OCI-LY7 (cell line): ENCODE data around the gene MTFMT. TPM values are rescaled to one million over a fixed set of nuclear protein-coding genes. Genes with fewer than 3 reads are reported as not detected.

ENCODE experiments used
- BruUV-seq: library from RNA; stranded (reverse); fragments of 400-500 nt; replicated peaks from 2 replicates; lab custom pipeline; 2021; lab: Mats Ljungman, UMichigan
- CTCF ChIA-PET: fragments of 300-600 bp; sonication (Branson Sonifier 250); formaldehyde crosslinking; loops from one replicate; lab custom pipeline; 2022; ENCODE audit warnings: antibody characterized with exemption; ENCODE audit not compliant: unreplicated experiment; lab: Charles Lee
- POLR2A ChIA-PET: fragments of 300-600 bp; sonication (Branson Sonifier 250); formaldehyde crosslinking; loops from one replicate; lab custom pipeline; 2022; ENCODE audit warnings: antibody characterized with exemption; lab: Charles Lee
- DNase-seq: peaks from one replicate; pipeline ENCODE4 v3.0.0-alpha.2; 2015; ENCODE audit warnings: low spot score
- H2AFZ ChIP-seq: fragments of 200-600 bp; sonication (generic), shearing (Covaris generic); 2 replicates; pipeline ENCODE4 v1.6.1; 2014; ENCODE audit warnings: mild to moderate bottlenecking, antibody characterized with exemption, low read length, moderate library complexity
- H3K27ac ChIP-seq: fragments of 200-600 bp; sonication (generic); 2 replicates; pipeline ENCODE4 v1.5.1; 2014; ENCODE audit warnings: mixed run types, low read depth, mild to moderate bottlenecking, moderate library complexity, low read length, inconsistent platforms; ENCODE audit not compliant: poor library complexity, severe bottlenecking
- H3K36me3 ChIP-seq: fragments of 200-600 bp; sonication (generic); 2 replicates; pipeline ENCODE4 v1.6.1; 2014; ENCODE audit warnings: mild to moderate bottlenecking, antibody characterized with exemption, low read length, moderate library complexity, mixed read lengths; ENCODE audit not compliant: insufficient read depth
- H3K4me1 ChIP-seq: fragments of 200-600 bp; sonication (generic); 2 replicates; pipeline ENCODE4 v1.5.1; 2014; ENCODE audit warnings: mild to moderate bottlenecking, low read length; ENCODE audit not compliant: insufficient read depth, poor library complexity, severe bottlenecking
- H3K4me2 ChIP-seq: fragments of 200-600 bp; sonication (generic); 2 replicates; pipeline ENCODE4 v1.6.1; 2014; ENCODE audit warnings: mild to moderate bottlenecking, low read length
- H3K4me3 ChIP-seq: fragments of 200-600 bp; sonication (generic); 2 replicates; pipeline ENCODE4 v1.5.1; 2014; ENCODE audit warnings: mild to moderate bottlenecking, low read depth, low read length; ENCODE audit not compliant: poor library complexity, severe bottlenecking
- H3K79me2 ChIP-seq: fragments of 200-600 bp; sonication (generic); 2 replicates; pipeline ENCODE4 v1.6.1; 2016; ENCODE audit warnings: low read depth, mild to moderate bottlenecking, low read length, moderate library complexity, mixed read lengths; ENCODE audit not compliant: insufficient read depth
- H3K9me2 ChIP-seq: fragments of 200-600 bp; sonication (generic); 2 replicates; pipeline ENCODE4 v1.6.1; 2016; ENCODE audit warnings: mild to moderate bottlenecking, low read length, mixed read lengths; ENCODE audit not compliant: insufficient read depth
- H3K9me3 ChIP-seq: fragments of 200-600 bp; sonication (generic); 2 replicates; pipeline ENCODE4 v1.6.1; 2014; ENCODE audit warnings: mild to moderate bottlenecking, mixed run types, low read length, mixed read lengths
- H4K20me1 ChIP-seq: fragments of 200-600 bp; sonication (generic); 2 replicates; pipeline ENCODE4 v1.6.1; 2014; ENCODE audit warnings: mild to moderate bottlenecking, antibody characterized with exemption, low read length, moderate library complexity, mixed read lengths; ENCODE audit not compliant: insufficient read depth
- EZH2phosphoT487 ChIP-seq: fragments of 200-600 bp; sonication (generic); IDR thresholded peaks from 2 replicates; pipeline ENCODE4 v1.6.1; 2018; ENCODE audit warnings: low read depth, borderline replicate concordance, mild to moderate bottlenecking, mixed run types, antibody characterized with exemption, low read length, moderate library complexity, mixed read lengths
- intact Hi-C: fragments of 100-400 bp; cut with micrococcal nuclease; formaldehyde crosslinking; loops from one replicate; pipeline ENCODE4 v1.10.0; 2022; ENCODE audit not compliant: unreplicated experiment
- total RNA-seq, 2 experiments: library from RNA; depleted of rRNA in 1 of 2; stranded (reverse); fragments of >200 nt in 1 of 2; shearing (Covaris generic) in 1 of 2; gene quantifications; 2 replicates each; pipeline ENCODE4 v1.2.3, GENCODE V29; 2014 to 2022
- TF ChIP-seq, protein P1 (sequence below): fragments of 200-600 bp; sonication (generic); conservative IDR thresholded peaks from 2 replicates; pipeline ENCODE4 v1.5.1; 2014; ENCODE audit warnings: mild to moderate bottlenecking, antibody characterized with exemption, low read length, moderate library complexity, mixed read lengths

The MTFMT gene
- total RNA-seq, 2 experiments from 2014 or later = 9.7 to 19.0 TPM

DNA sequence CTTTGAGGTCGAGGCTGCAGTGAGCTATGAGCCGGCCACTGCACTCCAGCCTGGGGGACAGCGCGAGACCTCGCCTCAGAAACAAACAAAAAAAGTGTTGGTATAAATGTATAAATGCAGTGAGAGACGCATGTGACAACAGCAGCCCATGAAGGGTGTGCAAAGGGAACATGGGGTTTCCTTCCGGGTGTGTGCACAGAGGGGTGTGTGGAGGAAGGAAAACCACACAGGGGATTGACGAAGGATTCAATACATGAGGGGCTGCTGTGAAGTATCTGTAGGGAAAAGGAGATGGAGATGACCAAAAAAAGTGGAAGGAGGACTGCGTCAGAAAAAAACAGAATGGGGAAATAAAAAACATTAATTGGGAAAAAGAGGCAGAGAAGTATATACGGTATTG is 1.1 kb downstream of the MTFMT start:
- CTCF ChIA-PET = no interaction called here
- H3K36me3 ChIP-seq = peaks cover 25% of the 10 kb centered on the region
- POLR2A ChIA-PET = no interaction called here
- peak overlapping the region; percentile 24; the same call in 1 of the 2 replicates for H2AFZ ChIP-seq
- intact Hi-C loops = loop anchor here (5.0 kb wide), 2 partner anchors 186 to 296 kb away; partner anchors contain the start of gene PLEKHO2
- no TSS peak for BruUV-seq
- H3K9me3 ChIP-seq = no peaks in the 10 kb centered on the region
- DNase-seq = peak; percentile 27
- no peaks in the 10 kb centered on the region for H4K20me1 ChIP-seq
- H3K4me3 ChIP-seq = peak overlapping the region; percentile 80
- H3K4me1 ChIP-seq = peaks cover 16% of the 10 kb centered on the region
- TF ChIP-seq EZH2phosphoT487 = no peak
- TF ChIP-seq, protein P1, sequence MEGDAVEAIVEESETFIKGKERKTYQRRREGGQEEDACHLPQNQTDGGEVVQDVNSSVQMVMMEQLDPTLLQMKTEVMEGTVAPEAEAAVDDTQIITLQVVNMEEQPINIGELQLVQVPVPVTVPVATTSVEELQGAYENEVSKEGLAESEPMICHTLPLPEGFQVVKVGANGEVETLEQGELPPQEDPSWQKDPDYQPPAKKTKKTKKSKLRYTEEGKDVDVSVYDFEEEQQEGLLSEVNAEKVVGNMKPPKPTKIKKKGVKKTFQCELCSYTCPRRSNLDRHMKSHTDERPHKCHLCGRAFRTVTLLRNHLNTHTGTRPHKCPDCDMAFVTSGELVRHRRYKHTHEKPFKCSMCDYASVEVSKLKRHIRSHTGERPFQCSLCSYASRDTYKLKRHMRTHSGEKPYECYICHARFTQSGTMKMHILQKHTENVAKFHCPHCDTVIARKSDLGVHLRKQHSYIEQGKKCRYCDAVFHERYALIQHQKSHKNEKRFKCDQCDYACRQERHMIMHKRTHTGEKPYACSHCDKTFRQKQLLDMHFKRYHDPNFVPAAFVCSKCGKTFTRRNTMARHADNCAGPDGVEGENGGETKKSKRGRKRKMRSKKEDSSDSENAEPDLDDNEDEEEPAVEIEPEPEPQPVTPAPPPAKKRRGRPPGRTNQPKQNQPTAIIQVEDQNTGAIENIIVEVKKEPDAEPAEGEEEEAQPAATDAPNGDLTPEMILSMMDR = no peak
- H3K27ac ChIP-seq = no peak overlapping the region
- H3K9me2 ChIP-seq = no peaks in the 10 kb centered on the region
- peak overlapping the region; percentile 75 for H3K4me2 ChIP-seq
- H3K79me2 ChIP-seq = peaks cover 13% of the 10 kb centered on the region; the same call in 1 of the 2 replicates

DNA sequence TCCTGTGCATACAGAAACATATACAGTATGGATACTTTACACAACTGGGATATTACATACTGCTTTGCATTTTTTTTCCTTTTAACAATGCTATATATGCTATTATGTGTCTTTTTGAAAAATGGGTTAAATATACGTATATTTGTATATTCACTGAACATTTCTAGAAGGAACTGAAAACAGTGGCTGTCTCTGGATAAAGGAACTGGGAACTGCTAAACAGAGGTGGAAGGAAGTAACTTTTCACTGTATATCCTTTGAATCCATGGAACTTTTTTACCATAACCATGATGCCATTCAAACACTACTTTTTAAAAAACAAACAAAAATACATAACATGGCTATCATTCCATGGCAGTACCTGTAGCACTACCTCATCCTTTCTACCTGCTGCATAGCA is 1.8 kb downstream of the MTFMT start:
- Histone ChIP-seq H3K79me2 (peaks cover 13% of the 10 kb centered on the region; the same call in 1 of the 2 replicates), H3K4me3 (peak overlapping the region; percentile 80), H3K27ac (no peak overlapping the region), H3K9me2 (no peaks in the 10 kb centered on the region), H4K20me1 (no peaks in the 10 kb centered on the region), H3K4me1 (peaks cover 12% of the 10 kb centered on the region), H3K4me2 (peak overlapping the region; percentile 75), H2AFZ (no peak overlapping the region), H3K36me3 (peaks cover 25% of the 10 kb centered on the region), H3K9me3 (no peaks in the 10 kb centered on the region)
- POLR2A ChIA-PET = interaction anchor here (0.6 to 0.7 kb wide), 2 partner anchors 16 to 188 kb away, joined by 3 read pairs; no protein-coding TSS in a partner anchor
- CTCF ChIA-PET = interaction anchor here (0.6 kb wide), 1 partner anchor 146 kb away, joined by 3 read pairs; no protein-coding TSS in a partner anchor
- intact Hi-C loops = loop anchor here (5.0 kb wide), 2 partner anchors 185 to 295 kb away; partner anchors contain the start of gene PLEKHO2
- TF ChIP-seq, protein P1 = no peak
- no peak for TF ChIP-seq EZH2phosphoT487
- no peak for DNase-seq
- no TSS peak for BruUV-seq

DNA sequence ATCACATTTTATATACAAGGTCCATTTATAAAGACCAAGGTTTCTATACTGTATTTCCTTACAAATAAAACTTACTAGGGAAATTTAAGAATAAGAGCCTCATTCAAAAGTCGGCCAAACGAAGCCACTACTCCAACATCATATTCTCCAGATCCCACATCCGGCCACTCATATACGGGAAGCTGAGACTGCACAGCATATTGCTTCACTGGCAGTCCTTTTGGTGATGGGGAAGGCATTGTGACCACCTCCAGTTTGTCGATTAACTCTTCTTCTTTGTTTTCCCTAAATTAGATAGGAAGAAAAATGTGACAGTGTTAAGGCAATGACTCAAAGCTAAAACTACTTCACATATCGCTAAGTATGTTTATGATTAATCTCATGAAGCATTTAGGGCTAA is 2.7 kb downstream of the MTFMT start:
- no peaks in the 10 kb centered on the region for H3K9me2 ChIP-seq
- H3K4me3 ChIP-seq = no peak overlapping the region
- no TSS peak for BruUV-seq
- peaks cover 13% of the 10 kb centered on the region; the same call in 1 of the 2 replicates for H3K79me2 ChIP-seq
- no peak overlapping the region for H3K27ac ChIP-seq
- POLR2A ChIA-PET = interaction anchor here (0.5 to 0.7 kb wide), 4 partner anchors 15 to 651 kb away, joined by 3 read pairs; no protein-coding TSS in a partner anchor
- no peaks in the 10 kb centered on the region for H3K9me3 ChIP-seq
- H2AFZ ChIP-seq = no peak overlapping the region
- peaks cover 25% of the 10 kb centered on the region for H3K36me3 ChIP-seq
- H4K20me1 ChIP-seq = no peaks in the 10 kb centered on the region
- CTCF ChIA-PET = interaction anchor here (0.6 kb wide), 1 partner anchor 145 kb away, joined by 3 read pairs; no protein-coding TSS in a partner anchor
- no peak for DNase-seq
- no peak overlapping the region for H3K4me2 ChIP-seq
- intact Hi-C loops = loop anchor here (5.0 kb wide), 2 partner anchors 184 to 294 kb away; partner anchors contain the start of gene PLEKHO2
- H3K4me1 ChIP-seq = peaks cover 12% of the 10 kb centered on the region
- no peak for TF ChIP-seq EZH2phosphoT487
- TF ChIP-seq, protein P1 = no peak
